K562 (cell line): ENCODE measurements around the gene SLCO3A1. TPM values are rescaled to one million over a fixed set of nuclear protein-coding genes. Genes with fewer than 3 reads are reported as not detected.

ENCODE experiments used
- ATAC-seq: fragments of 200-7000 bp; cut with Tn5 transposase; 3 replicates; pipeline ENCODE4 v1.9.1; 2020; ENCODE audit warnings: moderate library complexity
- BruUV-seq: library from RNA; stranded (reverse); fragments of 400-500 nt; replicated peaks from 2 replicates; lab custom pipeline; 2021; lab: Mats Ljungman, UMichigan
- CTCF ChIA-PET: fragments of 300-600 bp; formaldehyde crosslinking; extraction: SDS; loops from one replicate; lab custom pipeline; 2021; ENCODE audit warnings: low intra/inter-chr PET ratio; lab: Yijun Ruan, JAX
- POLR2A ChIA-PET: fragments of 300-600, 350-650 bp; sonication (Branson Sonifier 250); formaldehyde crosslinking; extraction: SDS; loops from one replicate; lab custom pipeline; 2021; ENCODE audit warnings: antibody characterized with exemption, inconsistent platforms; lab: Yijun Ruan, JAX
- DNase-seq, 4 experiments: peaks; one replicate each; pipeline versions ENCODE4 v3.0.0 to v3.0.0-alpha.2; 2011 to 2018; ENCODE audit warnings: low spot score in 3 of 4, mixed read lengths in 3 of 4; ENCODE audit errors: extremely low read depth in 1 of 4
- FAIRE-seq: peaks from 2 replicates; lab custom pipeline; 2011; peaks lifted over from hg19 to GRCh38; lab: Jason Lieb, UNC
- H2AFZ ChIP-seq: 2 replicates; pipeline ENCODE4 v1.6.0; 2011; ENCODE audit warnings: low read depth, low read length, control low read depth, inconsistent platforms
- H3K27ac ChIP-seq: fragments of 200-600 bp; 3 replicates; pipeline ENCODE4 v1.8.0; 2011; ENCODE audit warnings: low read depth, mild to moderate bottlenecking, control low read depth, inconsistent platforms, low read length, moderate library complexity, mixed read lengths; ENCODE audit errors: extremely low read depth
- H3K27me3 ChIP-seq, 2 experiments: fragments of 300-600 bp in 1 of 2; 2 replicates in 1 of 2; 3 replicates in 1 of 2; pipeline versions ENCODE4 v1.6.0 to v1.8.0; 2011; ENCODE audit warnings: inconsistent platforms in 2 of 2, low read length in 2 of 2, mild to moderate bottlenecking in 1 of 2, mixed read lengths in 1 of 2, moderate library complexity in 1 of 2; ENCODE audit not compliant: control insufficient read depth in 2 of 2, insufficient read depth in 2 of 2
- H3K36me3 ChIP-seq: fragments of 300-600 bp; 3 replicates; pipeline ENCODE4 v1.8.0; 2011; ENCODE audit warnings: mild to moderate bottlenecking, low read length, inconsistent platforms; ENCODE audit not compliant: control insufficient read depth, insufficient read depth
- H3K4me1 ChIP-seq, 2 experiments: fragments of 200-600 bp in 1 of 2; replicated peaks in 1 of 2; 2 replicates in 1 of 2; 3 replicates in 1 of 2; pipeline versions ENCODE4 v1.5.1 to v1.8.0; 2011; ENCODE audit warnings: inconsistent platforms in 2 of 2, low read length in 2 of 2, mild to moderate bottlenecking in 1 of 2, mixed read lengths in 1 of 2, moderate library complexity in 1 of 2; ENCODE audit not compliant: control insufficient read depth in 2 of 2, insufficient read depth in 2 of 2
- H3K4me2 ChIP-seq: 2 replicates; pipeline ENCODE4 v1.6.1; 2011; ENCODE audit warnings: low read length, control low read depth, inconsistent platforms, mixed read lengths; ENCODE audit not compliant: insufficient read depth
- H3K4me3 ChIP-seq: fragments of 200-600 bp; sonication (generic), shearing (Covaris generic); 2 replicates; pipeline ENCODE4 v1.5.1; 2016; ENCODE audit warnings: control low read depth, inconsistent platforms
- H3K79me2 ChIP-seq: fragments of 200-600 bp; 3 replicates; pipeline ENCODE4 v1.8.0; 2011; ENCODE audit warnings: low read length, inconsistent platforms; ENCODE audit not compliant: control insufficient read depth, insufficient read depth
- H3K9ac ChIP-seq, 2 experiments: 2 replicates each; pipeline versions ENCODE4 v1.6.0 to v1.6.1; 2011; ENCODE audit warnings: low read depth in 2 of 2, low read length in 2 of 2, control low read depth in 1 of 2, inconsistent platforms in 1 of 2, mild to moderate bottlenecking in 1 of 2, mixed read lengths in 1 of 2; ENCODE audit not compliant: insufficient read depth in 1 of 2
- H3K9me1 ChIP-seq: one replicate; pipeline ENCODE4 v1.6.0; 2011; ENCODE audit warnings: inconsistent platforms, mild to moderate bottlenecking, low read length, moderate library complexity; ENCODE audit not compliant: control insufficient read depth, insufficient read depth
- H3K9me3 ChIP-seq: replicated peaks from 2 replicates; pipeline ENCODE4 v1.5.1; 2011; ENCODE audit warnings: low read depth, low read length, inconsistent platforms; ENCODE audit not compliant: control insufficient read depth, insufficient read depth
- H4K20me1 ChIP-seq: replicated peaks from 2 replicates; pipeline ENCODE4 v1.6.1; 2011; ENCODE audit warnings: low read length, inconsistent platforms, mixed read lengths; ENCODE audit not compliant: control insufficient read depth, insufficient read depth
- DPF2 ChIP-seq: fragments of 450-650 bp; IDR thresholded peaks from 2 replicates; pipeline ENCODE4 v1.6.1; 2016
- E2F8 ChIP-seq: fragments of 450-650 bp; IDR thresholded peaks from 2 replicates; pipeline ENCODE4 v1.7.1; 2018; ENCODE audit warnings: mild to moderate bottlenecking, low read depth; ENCODE audit not compliant: partially characterized antibody
- GTF2A2 ChIP-seq: IDR thresholded peaks from 2 replicates; pipeline ENCODE4 v1.6.1; 2016; ENCODE audit warnings: mild to moderate bottlenecking, missing genetic modification characterization, missing compliant biosample characterization
- MAFK ChIP-seq: IDR thresholded peaks from 2 replicates; pipeline ENCODE4 v1.6.1; 2011; ENCODE audit warnings: low read length, improper control_type of control experiment
- PURB ChIP-seq: sonication (generic); formaldehyde crosslinking; IDR thresholded peaks from 2 replicates; pipeline ENCODE4 v1.9.0; 2021; ENCODE audit warnings: low read depth, mild to moderate bottlenecking, missing genetic modification reagents
- ZBED1 ChIP-seq: IDR thresholded peaks from 2 replicates; pipeline ENCODE4 v1.6.1; 2014
- ZFP36 ChIP-seq: fragments of 150-350 bp; IDR thresholded peaks from 2 replicates; pipeline ENCODE4 v1.6.1; 2018; ENCODE audit warnings: low read length, low read depth; ENCODE audit not compliant: partially characterized antibody
- WGBS: fragments of 100-300 bp; shearing (Covaris generic); methylation state at CpG from one replicate; pipeline ENCODE4 v1.1.6; 2016; ENCODE audit warnings: low coverage, mixed read lengths; ENCODE audit not compliant: insufficient coverage; ENCODE audit errors: missing lambda C conversion rate; 5-methylcytosine and 5-hydroxymethylcytosine counted together
- in situ Hi-C: fragments of 300-500 bp; cut with MboI; formaldehyde crosslinking; loops from 4 replicates; pipeline ENCODE4 v1.15.0; 2018; ENCODE audit warnings: inconsistent platforms, mixed read lengths
- intact Hi-C: fragments of 100-400 bp; cut with micrococcal nuclease; formaldehyde crosslinking; loops from 2 replicates; pipeline ENCODE4 v1.14.2; 2022
- polyA plus RNA-seq, 8 experiments: library from polyadenylated mRNA; depleted of rRNA in 4 of 8; stranded (reverse) in 5 of 8; unstranded in 3 of 8; fragments of >200 nt; fragmentation: Nextera tagmentation in 2 of 8; fragmentation: Illumina TruSeq in 1 of 8; extraction: Ambion mirVana in 2 of 8; extraction: Trizol in 1 of 8; gene quantifications; 2 replicates each; pipeline versions ENCODE4 v1.2.1 to v1.2.3, GENCODE V29; 2011 to 2014; ENCODE audit warnings: inconsistent platforms in 1 of 8, missing spikeins in 1 of 8
- total RNA-seq, 7 experiments: library from RNA; depleted of rRNA in 6 of 7; stranded (reverse); fragments of >200 nt in 6 of 7; fragmentation: Illumina TruSeq in 2 of 7; extraction: Trizol in 2 of 7; gene quantifications; 2 replicates each; pipeline versions ENCODE4 v1.2.1 to v1.2.3, GENCODE V29; 2011 to 2021; ENCODE audit warnings: low replicate concordance in 1 of 7
- TF ChIP-seq, protein P1 (sequence below): fragments of 250-450 bp; sonication (Bioruptor Pico); IDR thresholded peaks from 2 replicates; pipeline ENCODE4 v1.8.0; 2021; ENCODE audit warnings: moderate library complexity, mild to moderate bottlenecking, inconsistent platforms
- TF ChIP-seq, protein P2 (sequence below): fragments of 250-450 bp; sonication (Bioruptor Pico); IDR thresholded peaks from 2 replicates; pipeline ENCODE4 v1.8.0; 2021; ENCODE audit warnings: borderline replicate concordance, mild to moderate bottlenecking, moderate library complexity; ENCODE audit not compliant: poor library complexity, severe bottlenecking

The SLCO3A1 gene
- total and polyA plus RNA-seq, 9 of the 15 experiments (the other 6 are each of a cell fraction or from before 2014, with no cell fraction given), result 0.01 to 0.84 (median 0.06) TPM; not detected in 3

- DNase-seq, result no peak
- H3K9ac ChIP-seq, result no peak overlapping the region
- no peak for ATAC-seq
- intact Hi-C loops (no loop called here), in situ Hi-C loops (no loop called here)
- H3K9me1 ChIP-seq, result no peaks in the 10 kb centered on the region
- no peak overlapping the region for H3K4me3 ChIP-seq
- POLR2A ChIA-PET, result no interaction called here
- 0% methylated on average over 5 of the region's 5 CpGs for WGBS
- no peaks in the 10 kb centered on the region for H3K36me3 ChIP-seq
- no peaks in the 10 kb centered on the region for H3K79me2 ChIP-seq
- no peak overlapping the region for H3K4me2 ChIP-seq
- no peak for FAIRE-seq
- no peak for TF ChIP-seq MAFK
- no peak for TF ChIP-seq DPF2
- no peak for TF ChIP-seq PURB (CRISPR knock-in tag)
- TF ChIP-seq, all 486 proteins: peak for 0
- no peaks in the 10 kb centered on the region for H3K4me1 ChIP-seq
- H3K9me3 ChIP-seq, result no peaks in the 10 kb centered on the region
- peaks cover 0 to 7% of the 10 kb centered on the region in 2 experiments; a peak in 1 of 5 replicates for H3K27me3 ChIP-seq
- H4K20me1 ChIP-seq, result no peaks in the 10 kb centered on the region
- H2AFZ ChIP-seq, result no peak overlapping the region
- no TSS peak for BruUV-seq
- CTCF ChIA-PET, result no interaction called here
- H3K27ac ChIP-seq, result no peak overlapping the region
These were observed 41.1 kb downstream of the SLCO3A1 start for GRCh38 chr15:91894606-91895005.

DNA sequence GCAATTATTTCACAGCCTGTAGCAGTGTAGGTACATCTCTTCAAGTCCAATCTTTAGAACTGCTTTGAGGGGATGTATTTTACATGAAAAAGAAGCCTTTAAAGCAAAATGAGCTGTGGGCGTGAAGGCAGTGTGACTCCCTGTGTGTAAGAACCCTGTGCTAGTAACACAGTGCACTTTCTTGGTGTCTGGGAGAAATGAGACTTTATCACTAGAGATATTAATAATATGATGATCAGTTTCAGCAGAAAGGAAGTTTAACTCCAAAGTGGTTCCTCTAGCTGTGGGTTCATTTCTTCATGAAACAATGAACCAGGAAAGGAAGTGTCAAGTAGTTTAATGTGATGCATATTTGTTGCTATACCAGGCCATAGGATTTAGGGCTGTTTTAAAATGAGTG is 41.5 kb downstream of the SLCO3A1 start:
- FAIRE-seq, result no peak
- H4K20me1 ChIP-seq, result no peaks in the 10 kb centered on the region
- no peaks in the 10 kb centered on the region for H3K79me2 ChIP-seq
- no TSS peak for BruUV-seq
- H3K9me3 ChIP-seq, result no peaks in the 10 kb centered on the region
- in situ Hi-C loops, result no loop called here
- intact Hi-C loops, result no loop called here
- POLR2A ChIA-PET, result interaction anchor here (1.0 kb wide), 1 partner anchor 19 kb away, joined by 3 read pairs; no protein-coding TSS in a partner anchor
- no peak overlapping the region for H3K4me3 ChIP-seq
- no peaks in the 10 kb centered on the region for H3K4me1 ChIP-seq
- DNase-seq, result no peak
- 0% methylated on average over 1 of the region's 1 CpG for WGBS
- no peaks in the 10 kb centered on the region for H3K36me3 ChIP-seq
- H3K9ac ChIP-seq, result no peak overlapping the region
- ATAC-seq, result no peak
- no peak overlapping the region for H3K4me2 ChIP-seq
- H3K27ac ChIP-seq, result no peak overlapping the region
- H3K27me3 ChIP-seq, result peaks cover 0 to 7% of the 10 kb centered on the region in 2 experiments; a peak in 1 of 5 replicates
- H3K9me1 ChIP-seq, result no peaks in the 10 kb centered on the region
- no peak overlapping the region for H2AFZ ChIP-seq
- CTCF ChIA-PET, result no interaction called here
- TF ChIP-seq GTF2A2 (tag) (no peak), ZBED1 (no peak), E2F8 (no peak), ZFP36 (no peak)
- TF ChIP-seq, protein P1, sequence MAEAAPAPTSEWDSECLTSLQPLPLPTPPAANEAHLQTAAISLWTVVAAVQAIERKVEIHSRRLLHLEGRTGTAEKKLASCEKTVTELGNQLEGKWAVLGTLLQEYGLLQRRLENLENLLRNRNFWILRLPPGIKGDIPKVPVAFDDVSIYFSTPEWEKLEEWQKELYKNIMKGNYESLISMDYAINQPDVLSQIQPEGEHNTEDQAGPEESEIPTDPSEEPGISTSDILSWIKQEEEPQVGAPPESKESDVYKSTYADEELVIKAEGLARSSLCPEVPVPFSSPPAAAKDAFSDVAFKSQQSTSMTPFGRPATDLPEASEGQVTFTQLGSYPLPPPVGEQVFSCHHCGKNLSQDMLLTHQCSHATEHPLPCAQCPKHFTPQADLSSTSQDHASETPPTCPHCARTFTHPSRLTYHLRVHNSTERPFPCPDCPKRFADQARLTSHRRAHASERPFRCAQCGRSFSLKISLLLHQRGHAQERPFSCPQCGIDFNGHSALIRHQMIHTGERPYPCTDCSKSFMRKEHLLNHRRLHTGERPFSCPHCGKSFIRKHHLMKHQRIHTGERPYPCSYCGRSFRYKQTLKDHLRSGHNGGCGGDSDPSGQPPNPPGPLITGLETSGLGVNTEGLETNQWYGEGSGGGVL, result no peak
- TF ChIP-seq, protein P2, sequence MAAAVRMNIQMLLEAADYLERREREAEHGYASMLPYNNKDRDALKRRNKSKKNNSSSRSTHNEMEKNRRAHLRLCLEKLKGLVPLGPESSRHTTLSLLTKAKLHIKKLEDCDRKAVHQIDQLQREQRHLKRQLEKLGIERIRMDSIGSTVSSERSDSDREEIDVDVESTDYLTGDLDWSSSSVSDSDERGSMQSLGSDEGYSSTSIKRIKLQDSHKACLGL, result no peak
